HG03354 (cell line): Measurements from ENCODE around the gene NUDT16L1.
"Not testable (repeated sequence)": the region's sequence is repeated elsewhere in the genome, so short reads cannot be mapped to it uniquely, and the experiment has no call there.

Experiments
- ATAC-seq: cut with Tn5 transposase; IDR thresholded peaks from one replicate; pipeline ENCODE4 v1.9.1; 2021; ENCODE audit warnings: mild to moderate bottlenecking; ENCODE audit not compliant: unreplicated experiment, poor library complexity, severe bottlenecking

NUDT16L1 gene

DNA sequence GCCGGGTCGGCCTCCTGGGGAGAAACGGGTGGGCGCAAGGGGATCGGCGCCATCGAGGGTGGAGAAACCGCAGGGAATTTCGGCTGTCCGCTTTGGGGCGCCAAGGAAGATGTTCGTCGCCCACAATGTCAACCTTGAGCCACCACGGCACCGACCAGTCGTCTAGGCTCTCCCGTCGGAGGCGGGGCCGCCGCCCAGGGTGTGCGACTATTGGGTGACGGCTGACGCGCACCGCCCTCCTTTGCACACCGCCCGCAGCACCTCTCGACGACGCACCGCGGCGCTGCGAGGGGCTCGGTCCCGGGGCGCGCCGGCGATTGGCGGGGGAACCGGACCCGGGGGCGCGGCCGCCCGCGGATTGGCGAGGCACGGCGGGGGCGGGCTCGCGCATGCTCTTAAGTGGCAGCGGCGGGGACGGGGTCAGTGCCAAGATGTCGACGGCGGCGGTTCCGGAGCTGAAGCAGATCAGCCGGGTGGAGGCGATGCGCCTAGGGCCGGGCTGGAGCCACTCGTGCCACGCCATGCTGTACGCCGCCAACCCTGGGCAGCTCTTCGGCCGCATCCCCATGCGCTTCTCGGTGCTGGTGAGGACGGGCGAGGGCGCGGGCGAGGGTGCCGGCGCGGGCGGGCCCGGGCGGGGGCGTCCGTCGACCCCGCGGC, at the start of gene NUDT16L1:
Gene NUDT16L1, plus strand, starts transcription at position 267 of the 660 bp plus-strand sequence. Its CDS starts 165 bp downstream, at position 432.
- peak; percentile 94 for ATAC-seq

DNA sequence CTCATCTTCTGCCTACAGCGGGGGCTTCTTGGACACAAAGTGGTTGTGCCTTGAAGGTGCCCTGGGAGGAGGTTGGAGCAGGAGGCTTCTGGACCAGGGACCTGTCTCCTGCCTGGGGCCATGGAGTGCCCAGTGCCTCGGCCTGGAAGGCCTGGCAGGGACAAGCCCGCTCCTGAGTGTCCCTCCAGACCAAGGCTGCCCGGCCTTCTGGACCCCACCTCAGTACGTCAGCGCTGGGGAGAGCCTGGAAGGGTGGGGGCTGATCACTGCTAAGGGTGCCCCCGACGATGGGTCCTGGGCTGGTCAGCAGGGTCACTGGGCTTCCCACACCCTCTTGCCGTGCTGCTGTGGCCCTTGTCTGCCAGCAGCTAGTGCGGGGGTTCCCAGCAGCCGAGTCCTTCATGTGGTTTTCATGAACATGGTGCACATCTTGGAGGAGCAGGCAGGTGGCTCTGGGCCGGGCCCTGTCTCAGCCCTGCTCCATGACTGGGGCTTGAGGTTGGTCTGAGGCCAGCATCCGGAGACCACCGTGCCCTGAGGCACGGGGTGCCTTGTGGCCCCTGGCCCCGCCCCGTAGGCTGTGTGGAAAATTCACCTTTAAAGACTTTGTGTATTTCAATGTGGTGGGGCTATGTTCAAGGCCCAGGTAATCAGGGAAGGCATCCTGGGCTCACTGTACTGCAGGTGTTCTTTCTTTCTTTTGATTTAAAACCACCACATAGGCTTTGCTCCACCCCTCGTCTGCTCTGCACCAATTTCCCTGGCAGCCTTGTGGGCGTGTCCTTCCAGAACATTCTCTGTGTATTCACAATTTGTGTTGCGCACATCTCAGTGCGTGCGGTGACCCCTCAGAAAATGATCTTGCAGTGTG, 46.4 kb upstream of the NUDT16L1 start:
- no peak for ATAC-seq

DNA sequence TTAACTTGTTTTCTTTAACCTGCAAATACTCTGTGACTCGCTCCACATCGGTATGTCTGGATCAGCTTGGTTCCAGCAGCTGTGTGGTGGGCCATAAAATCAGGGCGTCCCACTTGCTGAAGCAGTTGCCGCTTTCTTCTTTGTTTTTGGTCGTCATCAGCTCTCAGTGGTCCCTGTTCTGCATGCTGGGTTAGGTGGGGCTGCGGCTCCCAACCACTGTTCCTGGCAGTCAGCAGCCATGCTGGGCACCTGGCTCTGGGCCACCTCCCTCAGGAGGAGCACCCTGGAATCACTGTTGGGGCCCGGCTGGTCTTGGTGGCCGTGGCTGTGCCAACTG, 45.8 kb upstream of the NUDT16L1 start:
- no peak for ATAC-seq

DNA sequence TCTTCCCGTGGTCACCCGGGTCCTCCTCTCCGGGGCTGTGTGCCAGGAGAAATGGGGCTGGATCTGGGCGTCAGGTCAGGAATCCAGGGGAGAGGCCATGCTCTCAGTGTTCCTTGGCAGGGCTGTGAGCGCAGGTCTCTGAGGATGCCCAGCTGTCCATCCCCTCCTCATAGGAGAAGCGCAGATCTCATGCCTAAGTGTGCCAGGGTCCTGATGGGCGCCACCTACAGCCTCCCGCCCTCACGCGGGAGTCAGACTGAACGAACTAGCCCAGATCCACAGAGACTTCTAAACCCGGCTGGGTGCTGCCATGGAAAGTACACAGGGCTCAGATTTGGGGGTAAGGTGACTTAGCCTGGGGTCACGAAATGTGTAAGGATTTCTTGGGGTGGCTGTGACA, 44.4 kb upstream of the NUDT16L1 start:
- no peak for ATAC-seq

DNA sequence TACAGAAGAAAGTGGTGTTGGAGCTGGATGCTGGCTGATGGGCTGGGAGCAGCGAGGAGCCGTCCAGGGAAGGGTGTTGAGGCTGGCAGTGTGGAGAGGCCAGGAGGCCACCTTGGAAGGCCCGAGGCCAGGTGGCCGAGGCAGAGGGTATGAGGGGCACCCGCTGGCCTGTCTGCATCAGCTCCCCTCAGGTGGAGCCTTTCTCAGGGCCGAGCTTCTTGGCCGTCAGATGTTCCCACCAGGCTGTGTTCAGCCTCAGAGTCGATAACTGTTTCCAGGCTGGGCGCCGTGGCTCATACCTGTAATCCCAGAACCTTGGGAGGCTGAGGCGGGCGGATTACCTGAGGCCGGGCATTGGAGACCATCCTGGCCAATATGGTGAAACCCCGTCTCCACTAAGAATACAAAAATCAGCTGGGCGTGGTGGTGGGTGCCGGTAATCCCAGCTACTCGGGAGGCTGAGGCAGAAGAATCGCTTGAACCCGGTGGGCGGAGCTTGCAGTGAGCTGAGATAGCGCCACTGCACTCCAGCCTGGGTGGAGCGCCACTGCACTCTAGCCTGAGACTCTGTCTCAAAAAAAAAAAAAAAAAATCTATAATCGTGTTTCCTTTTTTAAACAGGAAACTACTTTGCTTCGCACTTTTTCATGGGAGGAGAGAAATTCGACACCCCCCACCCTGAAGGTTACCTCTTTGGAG, 43.5 kb upstream of the NUDT16L1 start:
- ATAC-seq, result no peak

DNA sequence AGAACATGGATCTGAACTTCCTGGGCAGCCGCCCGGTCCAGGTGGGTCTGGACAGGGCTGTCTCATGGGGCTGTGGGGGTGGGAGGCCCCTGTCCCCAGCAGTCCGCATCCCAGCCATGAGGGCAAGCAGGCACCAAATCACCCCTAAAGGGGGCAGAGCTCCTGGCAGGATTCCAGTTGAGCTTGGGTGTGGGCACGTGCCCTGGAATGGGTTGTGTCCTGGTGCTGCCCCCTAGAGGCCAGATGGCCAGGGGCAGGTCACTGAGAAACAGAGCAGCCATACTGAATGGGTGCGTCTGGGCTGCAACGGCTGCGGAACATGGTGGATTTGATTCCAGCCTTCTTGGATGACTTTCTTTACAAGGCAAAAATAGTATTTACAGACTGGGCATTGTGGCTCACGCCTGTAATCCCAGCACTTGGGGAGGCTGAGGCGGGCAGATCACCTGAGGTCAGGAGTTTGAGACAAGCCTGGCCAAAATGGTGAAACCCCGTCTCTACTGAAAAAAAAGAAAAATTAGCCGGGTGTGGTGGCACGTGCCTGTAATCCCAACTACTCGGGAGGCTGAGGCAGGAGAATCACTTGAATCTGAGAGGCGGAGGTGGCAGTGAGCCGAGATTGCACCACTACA, 42.8 kb upstream of the NUDT16L1 start:
- ATAC-seq, result not testable (repeated sequence)

DNA sequence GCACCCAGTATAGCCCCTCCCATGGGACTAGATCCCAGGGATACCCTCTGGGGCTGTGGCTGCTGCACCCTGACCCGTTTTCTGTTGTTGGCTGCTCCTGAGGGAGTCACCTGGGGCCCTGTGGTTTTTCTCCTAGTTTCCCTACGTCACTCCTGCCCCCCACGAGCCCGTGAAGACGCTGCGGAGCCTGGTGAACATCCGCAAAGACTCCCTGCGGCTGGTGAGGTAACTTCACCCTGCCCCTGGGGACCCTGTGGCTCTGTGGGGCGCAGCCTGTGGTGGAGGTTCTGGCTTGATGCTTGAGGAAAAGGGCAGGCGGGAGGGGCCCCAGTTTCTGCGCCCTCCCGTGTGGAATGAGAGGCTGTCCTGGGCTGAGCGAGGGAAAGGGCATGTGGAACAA, 41.5 kb upstream of the NUDT16L1 start:
- ATAC-seq, result no peak

DNA sequence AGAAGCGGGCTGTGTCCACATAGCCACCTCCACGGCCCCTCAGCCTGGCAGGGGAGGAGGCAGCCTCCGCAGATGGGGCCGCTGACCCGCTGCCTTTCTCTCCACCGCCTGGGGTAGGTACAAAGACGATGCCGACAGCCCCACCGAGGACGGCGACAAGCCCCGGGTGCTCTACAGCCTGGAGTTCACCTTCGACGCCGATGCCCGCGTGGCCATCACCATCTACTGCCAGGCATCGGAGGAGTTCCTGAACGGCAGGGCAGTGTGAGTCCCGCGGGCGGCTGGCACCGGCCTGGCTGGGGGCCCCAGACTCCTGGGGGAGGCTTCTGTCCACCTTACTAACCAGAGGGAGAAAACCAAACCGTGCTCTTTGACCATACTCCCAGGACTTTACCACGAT, 40.8 kb upstream of the NUDT16L1 start:
- ATAC-seq, result no peak

DNA sequence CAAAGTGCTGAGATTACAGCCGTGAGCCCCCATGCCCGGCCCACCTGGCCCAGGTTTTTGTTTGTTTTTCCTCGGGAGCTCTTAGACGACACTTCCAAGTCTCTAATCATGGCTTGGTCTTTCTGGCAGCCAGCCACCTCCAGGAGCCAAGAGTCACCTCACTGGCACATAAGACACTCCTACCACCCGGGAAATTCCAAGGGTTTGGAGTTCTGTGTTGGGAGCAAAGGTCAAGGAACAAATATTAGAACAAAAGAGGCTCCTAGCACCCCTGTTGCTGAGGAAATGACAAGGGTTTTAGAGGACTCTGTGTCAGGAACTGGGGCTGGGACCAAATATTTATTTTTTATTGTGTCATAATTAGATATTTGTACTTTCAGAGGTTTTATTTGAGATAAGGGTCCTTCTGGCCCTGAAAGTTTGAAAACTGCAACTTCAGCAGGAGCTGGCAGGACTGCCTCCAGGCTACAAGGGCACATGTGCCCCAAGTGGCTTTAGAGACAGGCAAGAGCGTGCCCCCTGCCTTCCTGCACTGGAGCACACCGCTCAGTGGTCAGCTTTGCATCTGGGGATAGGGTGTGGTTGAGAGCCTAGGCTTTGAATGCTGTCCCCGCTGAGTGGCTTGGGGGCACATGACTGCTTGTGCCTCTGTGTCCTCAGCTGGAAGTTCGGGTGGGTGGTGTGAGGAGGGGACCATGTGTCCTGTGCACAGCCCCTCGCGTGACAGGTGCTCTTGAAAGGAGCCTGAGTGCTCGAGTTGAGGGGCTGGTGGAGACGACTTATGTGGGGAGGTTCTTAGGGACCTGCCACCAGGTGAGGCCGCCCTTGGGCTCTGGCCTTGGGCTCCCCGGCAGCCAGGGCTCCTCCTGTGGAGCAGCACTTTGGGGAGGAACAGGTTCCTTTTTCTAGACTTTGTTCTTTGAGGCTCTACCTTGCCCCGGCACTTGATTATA, 39.1 kb upstream of the NUDT16L1 start:
- no peak for ATAC-seq

DNA sequence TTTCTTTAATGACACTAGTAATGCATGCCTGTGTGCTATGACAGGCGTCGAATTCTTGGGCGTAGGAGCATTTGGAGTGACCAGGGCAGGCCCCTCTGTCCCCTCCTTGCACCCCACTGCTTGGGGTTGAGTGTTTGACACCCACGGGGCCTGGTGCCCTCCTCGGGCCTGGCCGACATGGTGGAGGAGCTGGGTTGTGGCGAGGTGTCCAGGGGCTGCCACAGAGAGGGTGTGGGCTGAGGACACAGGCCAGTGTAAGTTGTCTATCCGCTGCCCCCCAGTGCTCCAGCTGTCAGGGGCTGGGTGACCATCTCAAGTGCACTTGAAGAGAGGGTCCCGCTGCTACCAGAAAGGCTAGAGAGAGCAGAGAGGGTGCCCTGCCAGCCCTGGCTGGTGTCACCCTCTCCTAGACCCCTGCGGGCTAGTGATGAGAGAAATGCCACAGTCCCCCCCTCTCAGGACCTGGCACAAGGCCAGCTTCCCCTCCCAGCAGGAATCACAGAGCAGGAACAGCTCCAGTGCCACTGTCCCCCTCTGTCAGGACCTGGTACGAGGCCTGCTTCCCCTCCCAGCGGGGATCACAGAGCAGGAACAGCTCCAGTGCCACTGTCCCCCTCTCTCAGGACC, 38.3 kb upstream of the NUDT16L1 start:
- ATAC-seq, result no peak

DNA sequence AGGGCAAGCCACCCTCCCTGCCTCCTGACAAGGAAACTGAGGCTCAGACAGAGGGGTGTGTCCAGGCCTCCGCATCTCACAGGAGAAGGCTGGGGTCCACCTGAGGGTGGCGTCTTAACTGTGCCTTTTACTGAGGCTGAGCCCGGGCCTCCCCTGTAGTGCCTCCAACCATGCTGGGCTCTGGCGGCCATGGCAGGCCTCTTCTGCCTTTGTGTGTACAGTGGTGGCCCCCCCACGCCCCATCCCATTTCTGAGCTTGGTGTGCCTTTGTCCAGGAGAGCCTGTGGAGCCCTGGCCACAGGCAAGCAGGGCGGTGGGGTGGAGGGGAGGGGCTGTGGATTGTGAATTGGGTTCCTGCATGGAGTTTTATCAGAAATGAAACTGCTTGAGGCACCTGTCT, 37.6 kb upstream of the NUDT16L1 start:
- no peak for ATAC-seq

DNA sequence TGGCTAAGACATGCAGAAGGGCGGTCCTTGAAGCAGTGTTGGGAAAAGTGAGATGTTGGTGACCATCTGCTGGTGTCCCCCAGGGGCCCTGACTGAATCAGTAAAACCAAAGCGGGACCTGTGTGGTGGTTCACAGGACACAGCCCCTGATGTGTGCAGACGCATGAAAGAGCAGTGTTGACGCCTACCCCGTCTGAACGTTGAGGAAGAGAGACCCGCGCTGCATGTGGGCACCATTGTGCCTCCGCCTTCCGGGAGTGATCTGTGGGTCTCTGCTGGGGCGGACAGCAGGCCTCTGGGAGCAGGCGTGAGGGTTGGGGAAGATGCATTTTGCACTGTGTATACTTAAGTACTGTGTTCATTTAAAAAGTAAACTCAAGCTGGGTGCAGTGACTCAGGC, 37.1 kb upstream of the NUDT16L1 start:
- no peak for ATAC-seq

DNA sequence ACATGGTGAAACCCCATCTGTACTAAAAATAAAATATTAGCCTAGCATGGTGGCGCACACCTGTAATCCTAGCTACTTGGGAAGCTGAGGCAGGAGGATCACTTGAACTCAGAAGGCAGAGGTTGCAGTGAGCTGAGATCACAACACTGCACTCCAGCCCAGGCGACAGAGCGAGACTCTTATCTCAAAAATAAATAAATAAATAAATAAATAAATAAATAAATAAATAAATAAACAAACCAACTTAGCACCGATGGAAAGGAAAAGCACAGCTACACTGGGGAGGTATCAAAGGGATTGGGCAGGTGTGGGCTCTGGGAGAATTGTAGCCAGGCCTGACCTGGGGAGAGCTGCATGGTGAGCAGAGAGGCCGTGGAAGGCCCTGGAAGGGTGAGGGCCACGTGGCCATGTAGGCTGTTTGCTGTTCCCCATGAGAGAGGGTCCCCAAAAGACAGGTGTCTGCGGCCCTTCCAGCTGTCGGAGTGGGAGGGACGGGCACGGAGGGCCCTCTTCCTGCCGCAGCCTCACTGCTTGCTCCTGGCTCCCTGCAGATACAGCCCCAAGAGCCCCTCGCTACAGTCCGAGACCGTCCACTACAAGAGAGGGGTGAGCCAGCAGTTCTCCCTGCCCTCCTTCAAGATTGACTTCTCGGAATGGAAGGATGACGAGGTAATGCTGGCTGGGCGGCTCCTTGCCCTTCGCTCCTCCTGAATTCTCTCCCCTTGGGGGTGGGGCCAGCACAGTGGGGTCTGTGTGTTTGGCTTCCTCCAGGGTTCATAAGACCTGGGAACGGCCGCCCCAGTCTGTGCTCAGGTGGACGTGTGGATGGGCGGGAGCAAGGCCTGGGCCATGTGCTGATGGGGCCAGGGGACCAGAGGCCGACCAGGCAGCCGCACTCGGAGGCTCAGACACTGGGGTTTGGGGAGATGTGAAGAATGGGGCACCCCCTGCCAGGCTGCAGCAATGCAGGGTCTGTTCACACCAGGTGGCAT, 36.4 kb upstream of the NUDT16L1 start:
- no peak for ATAC-seq

DNA sequence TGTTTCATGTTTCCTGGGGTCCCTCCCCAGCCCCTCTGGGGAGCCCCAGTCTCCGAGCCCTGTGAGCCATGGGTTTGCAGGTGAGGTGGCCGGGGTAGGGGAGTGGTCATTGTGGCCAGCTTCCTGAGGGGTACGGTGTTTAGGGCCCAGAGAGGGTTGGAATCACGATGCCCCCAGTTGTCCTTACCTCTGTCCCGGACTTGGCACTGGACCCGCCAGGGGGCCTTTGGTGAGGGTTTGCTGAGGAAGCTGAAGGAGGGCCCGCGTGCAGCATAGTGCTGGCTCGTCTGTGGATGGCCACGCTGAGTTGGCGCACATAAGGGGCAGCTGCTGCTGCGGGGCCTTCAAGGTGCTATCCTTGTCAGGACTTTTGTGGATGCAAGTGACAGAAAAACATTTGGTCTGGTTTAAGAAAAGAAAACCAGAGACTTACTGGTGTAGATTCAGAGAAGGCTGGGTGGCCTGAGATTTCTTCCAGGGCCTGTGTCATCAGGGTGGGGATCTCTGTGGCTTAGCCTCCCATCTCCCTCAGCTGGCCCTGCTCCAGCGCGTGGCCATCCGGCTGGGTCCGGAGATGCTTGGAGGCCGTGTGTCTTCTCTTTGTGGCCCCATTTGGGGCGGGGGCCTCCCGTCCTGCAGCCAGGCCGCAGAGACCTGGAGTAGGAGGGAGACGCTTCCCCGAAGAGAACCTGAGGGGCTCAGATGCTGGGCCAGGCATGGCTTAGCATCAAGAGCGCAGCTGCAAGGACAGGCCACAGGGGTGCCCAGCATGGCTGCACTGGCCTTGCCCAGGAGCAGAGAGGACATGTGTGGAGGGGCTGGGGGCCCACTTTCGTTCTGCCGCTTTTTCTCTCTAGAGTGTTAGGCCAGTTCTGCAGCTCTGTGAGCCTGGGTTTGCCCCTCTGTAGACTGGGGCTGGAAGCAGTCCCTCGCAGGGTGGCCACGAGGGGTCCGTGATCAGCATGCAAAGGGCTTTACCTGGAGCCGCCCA, 33.7 kb upstream of the NUDT16L1 start:
- ATAC-seq, result no peak

DNA sequence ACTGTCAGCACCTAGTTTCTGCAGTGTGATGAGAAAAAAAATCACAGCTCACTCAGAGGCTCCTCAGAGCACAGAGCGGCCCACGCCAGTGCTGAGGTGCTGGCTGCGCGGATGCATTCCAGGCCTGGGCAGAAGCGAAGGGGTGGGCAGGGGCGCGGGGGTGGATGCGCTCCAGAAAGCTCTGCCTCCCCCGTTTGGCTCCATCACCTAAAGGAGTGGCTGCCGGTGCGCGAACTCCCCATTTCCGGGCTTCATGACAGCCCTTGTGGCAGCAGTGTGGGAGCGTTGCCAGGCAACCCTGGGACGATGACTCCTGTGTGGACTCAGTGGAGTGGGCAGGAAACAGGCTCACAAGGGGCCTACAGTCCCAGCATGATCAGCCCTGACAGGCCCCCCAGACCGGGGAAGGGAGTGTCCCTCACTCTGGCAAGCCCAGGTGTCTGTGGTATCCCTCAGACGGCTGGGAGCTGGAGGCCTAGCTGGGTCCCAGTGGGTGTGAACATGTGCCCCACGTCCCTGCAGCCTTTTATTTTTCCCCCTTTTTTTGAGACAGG, 32.8 kb upstream of the NUDT16L1 start:
- peak; percentile 62 for ATAC-seq

DNA sequence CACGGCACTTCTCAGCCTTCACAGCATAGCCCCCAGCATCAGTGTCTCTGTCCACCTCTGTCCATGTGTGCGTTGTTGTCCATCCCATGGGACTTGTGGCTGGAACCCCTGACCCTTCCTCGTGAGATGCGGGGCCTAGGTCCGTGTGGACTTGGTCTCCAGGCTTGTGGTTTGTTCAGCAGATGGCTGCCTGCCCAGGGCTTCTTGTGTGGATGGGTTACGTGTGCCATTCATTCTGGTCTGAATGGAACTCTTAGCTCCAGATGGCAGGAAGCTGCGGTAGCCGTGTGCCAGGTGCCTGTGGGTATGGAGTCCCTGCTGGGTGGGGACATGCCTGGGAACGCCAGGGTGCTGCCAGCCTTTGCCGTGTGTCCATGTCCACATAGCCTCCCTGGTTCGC, 31.7 kb upstream of the NUDT16L1 start:
- ATAC-seq, result no peak
